Femur (tissue), 1 donor: Measurements from ENCODE around the gene AREG.

Experiments used
- DNase-seq: peaks from one replicate; pipeline ENCODE4 v3.0.0-alpha.2; 2017

The AREG gene

GRCh38 chr4:74464291-74464690, 19.4 kb downstream of the AREG start:
- DNase-seq: no peak

GRCh38 chr4:74466242-74466641, 21.3 kb downstream of the AREG start:
- no peak for DNase-seq

GRCh38 chr4:74471264-74471663, 26.3 kb downstream of the AREG start:
- no peak for DNase-seq

- no peak for DNase-seq
Observed at GRCh38 chr4:74473155-74473811, 28.3 kb downstream of the AREG start.

- no peak for DNase-seq
Observed at GRCh38 chr4:74474345-74475090, 29.6 kb downstream of the AREG start.

GRCh38 chr4:74475091-74475800, 30.3 kb downstream of the AREG start:
- DNase-seq: no peak

GRCh38 chr4:74475946-74476345, 31.0 kb downstream of the AREG start:
- no peak for DNase-seq

- DNase-seq: no peak
Observed at GRCh38 chr4:74479009-74479408, 34.1 kb downstream of the AREG start.

- DNase-seq: no peak
Observed at GRCh38 chr4:74480267-74480666, 35.3 kb downstream of the AREG start.

- DNase-seq: no peak
Observed at GRCh38 chr4:74481891-74482609, 37.1 kb downstream of the AREG start.

- DNase-seq: no peak
Observed at GRCh38 chr4:74483226-74483911, 38.4 kb downstream of the AREG start.

GRCh38 chr4:74486905-74487304, 42.0 kb downstream of the AREG start:
- no peak for DNase-seq

- no peak for DNase-seq
Observed at GRCh38 chr4:74487771-74488170, 42.8 kb downstream of the AREG start.

GRCh38 chr4:74490736-74491135, 45.8 kb downstream of the AREG start:
- DNase-seq: no peak

- DNase-seq: no peak
Observed at GRCh38 chr4:74499986-74500781, 55.2 kb downstream of the AREG start.

- no peak for DNase-seq
Observed at GRCh38 chr4:74501579-74501978, 56.6 kb downstream of the AREG start.

GRCh38 chr4:74503580-74503979, 58.6 kb downstream of the AREG start:
- no peak for DNase-seq

GRCh38 chr4:74504212-74504611, 59.3 kb downstream of the AREG start:
- DNase-seq: no peak
